ENCODE measurements around the gene YWHAQ.

- no peak for TF ChIP-seq POLR2A (IDR thresholded peaks at IDR 0.05; ENCODE audit: low read depth, low read length)
- no peak for TF ChIP-seq POLR2AphosphoS5 (IDR thresholded peaks at IDR 0.05; ENCODE audit: low read depth, low read length)
Measured at GRCh38 chr2:9666306-9666705, 35.5 kb upstream of the YWHAQ start.

Measured in GM12892 (cell line).